Testis (tissue), 3 donors: ENCODE measurements around the gene MARS1. TPM values are rescaled to one million over a fixed set of nuclear protein-coding genes. Genes with fewer than 3 reads are reported as not detected.
"Not testable (repeated sequence)": the region's sequence is repeated elsewhere in the genome, so short reads cannot be mapped to it uniquely, and the experiment has no call there.

ENCODE experiments used
- DNase-seq: peaks from one replicate; pipeline ENCODE4 v3.0.0-alpha.2; 2019
- H3K27ac ChIP-seq, 2 donors: fragments of 200-600 bp; sonication (generic); one replicate each; pipeline ENCODE4 v1.5.1; 2019
- H3K27me3 ChIP-seq: fragments of 200-600 bp; sonication (generic); one replicate; pipeline ENCODE4 v1.5.1; 2019
- H3K36me3 ChIP-seq: fragments of 200-600 bp; sonication (generic); one replicate; pipeline ENCODE4 v1.5.1; 2017; ENCODE audit warnings: low read depth; ENCODE audit errors: missing control alignments
- H3K4me1 ChIP-seq: fragments of 200-600 bp; sonication (generic); one replicate; pipeline ENCODE4 v1.5.1; 2019
- H3K4me3 ChIP-seq, 2 donors: fragments of 200-600 bp; sonication (generic); one replicate each; pipeline ENCODE4 v1.5.1; 2017 to 2019
- H3K9me3 ChIP-seq: fragments of 200-600 bp; sonication (generic); one replicate; pipeline ENCODE4 v1.5.1; 2017
- POLR2A ChIP-seq: fragments of 450-650 bp; IDR thresholded peaks from one replicate; pipeline ENCODE4 v1.6.1; 2017; ENCODE audit warnings: antibody characterized with exemption, mild to moderate bottlenecking, moderate library complexity
- WGBS, 2 donors: methylation state at CpG; one replicate each; pipeline ENCODE4 v1.1.5; 2018; 5-methylcytosine and 5-hydroxymethylcytosine counted together
- intact Hi-C: fragments of 100-400 bp; cut with DNase I; formaldehyde crosslinking; loops from one replicate; pipeline ENCODE4 v1.15.1; 2023; ENCODE audit warnings: low total_unique reads
- polyA plus RNA-seq: library from polyadenylated mRNA; stranded (reverse); fragments of 350-450 nt; fragmentation: Illumina TruSeq; extraction: RNeasy Lipid Tissue Mini Kit (QIAGEN cat#74804); gene quantifications from one replicate; pipeline ENCODE4 v1.2.3, GENCODE V29; 2014; ENCODE audit warnings: low read depth, low replicate concordance; ENCODE audit not compliant: insufficient read depth
- total RNA-seq, 2 donors: library from RNA; depleted of rRNA; stranded (reverse); fragments of >200 nt; gene quantifications; one replicate each; pipeline ENCODE4 v1.2.3, GENCODE V29; 2016
- TF ChIP-seq, protein P1 (sequence below), 3 experiments: fragments of 450-650 bp in 2 of 3; fragments of 200-600 bp in 1 of 3; sonication (generic) in 1 of 3; IDR thresholded peaks; one replicate each; pipeline ENCODE4 v1.5.1; 2016 to 2019; ENCODE audit warnings: antibody characterized with exemption in 3 of 3, mild to moderate bottlenecking in 2 of 3, moderate library complexity in 1 of 3

MARS1 gene
- total and polyA plus RNA-seq, 3 donors from 2014 or later = 90.6 to 144 (median 105) TPM

GRCh38 chr12:57511161-57511560 is 23.3 kb downstream of the MARS1 start:
- WGBS, 2 donors = 94 to 95% methylated on average over 4 of the region's 4 CpGs
- Histone ChIP-seq H3K4me3 (no peak overlapping the region), H3K4me1 (no peaks in the 10 kb centered on the region), H3K27ac (no peak overlapping the region), H3K9me3 (no peaks in the 10 kb centered on the region), H3K36me3 (no peaks in the 10 kb centered on the region), H3K27me3 (no peaks in the 10 kb centered on the region)
- no peak for TF ChIP-seq POLR2A
- TF ChIP-seq, protein P1, sequence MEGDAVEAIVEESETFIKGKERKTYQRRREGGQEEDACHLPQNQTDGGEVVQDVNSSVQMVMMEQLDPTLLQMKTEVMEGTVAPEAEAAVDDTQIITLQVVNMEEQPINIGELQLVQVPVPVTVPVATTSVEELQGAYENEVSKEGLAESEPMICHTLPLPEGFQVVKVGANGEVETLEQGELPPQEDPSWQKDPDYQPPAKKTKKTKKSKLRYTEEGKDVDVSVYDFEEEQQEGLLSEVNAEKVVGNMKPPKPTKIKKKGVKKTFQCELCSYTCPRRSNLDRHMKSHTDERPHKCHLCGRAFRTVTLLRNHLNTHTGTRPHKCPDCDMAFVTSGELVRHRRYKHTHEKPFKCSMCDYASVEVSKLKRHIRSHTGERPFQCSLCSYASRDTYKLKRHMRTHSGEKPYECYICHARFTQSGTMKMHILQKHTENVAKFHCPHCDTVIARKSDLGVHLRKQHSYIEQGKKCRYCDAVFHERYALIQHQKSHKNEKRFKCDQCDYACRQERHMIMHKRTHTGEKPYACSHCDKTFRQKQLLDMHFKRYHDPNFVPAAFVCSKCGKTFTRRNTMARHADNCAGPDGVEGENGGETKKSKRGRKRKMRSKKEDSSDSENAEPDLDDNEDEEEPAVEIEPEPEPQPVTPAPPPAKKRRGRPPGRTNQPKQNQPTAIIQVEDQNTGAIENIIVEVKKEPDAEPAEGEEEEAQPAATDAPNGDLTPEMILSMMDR (IDR thresholded peaks at IDR 0.05) = no peak
- no peak for DNase-seq
- intact Hi-C loops = no loop called here

- 98 to 99% methylated on average over 7 of the region's 7 CpGs for WGBS, 2 donors
- intact Hi-C loops = no loop called here
- Histone ChIP-seq H3K4me3 (no peak overlapping the region), H3K27me3 (no peaks in the 10 kb centered on the region), H3K4me1 (no peaks in the 10 kb centered on the region), H3K27ac (no peak overlapping the region), H3K9me3 (no peaks in the 10 kb centered on the region), H3K36me3 (no peaks in the 10 kb centered on the region)
- DNase-seq = no peak
- TF ChIP-seq POLR2A = no peak
- TF ChIP-seq, protein P1 (IDR thresholded peaks at IDR 0.05) = no peak
Measured at GRCh38 chr12:57511588-57512325, 23.9 kb downstream of the MARS1 start.

- H3K36me3 ChIP-seq = no peaks in the 10 kb centered on the region
- H3K9me3 ChIP-seq = no peaks in the 10 kb centered on the region
- H3K27me3 ChIP-seq = no peaks in the 10 kb centered on the region
- intact Hi-C loops = no loop called here
- TF ChIP-seq, protein P1 (IDR thresholded peaks at IDR 0.05) = no peak
- TF ChIP-seq POLR2A = no peak
- WGBS, 2 donors = 89 to 94% methylated on average over 6 of the region's 6 CpGs
- peaks cover 5% of the 10 kb centered on the region for H3K4me1 ChIP-seq
- no peak overlapping the region for H3K4me3 ChIP-seq
- no peak for DNase-seq
- H3K27ac ChIP-seq = no peak overlapping the region
Measured at GRCh38 chr12:57512665-57513064, 24.8 kb downstream of the MARS1 start.

- H3K4me3 ChIP-seq = no peak overlapping the region
- H3K27ac ChIP-seq = no peak overlapping the region
- intact Hi-C loops = no loop called here
- WGBS, 2 donors = 96 to 97% methylated on average over 5 of the region's 5 CpGs
- H3K27me3 ChIP-seq = no peaks in the 10 kb centered on the region
- DNase-seq = no peak
- no peaks in the 10 kb centered on the region for H3K36me3 ChIP-seq
- TF ChIP-seq, protein P1 (IDR thresholded peaks at IDR 0.05) = no peak
- no peak for TF ChIP-seq POLR2A
- peaks cover 11% of the 10 kb centered on the region for H3K4me1 ChIP-seq
- H3K9me3 ChIP-seq = no peaks in the 10 kb centered on the region
Measured at GRCh38 chr12:57513266-57513665, 25.4 kb downstream of the MARS1 start.

- H3K27ac ChIP-seq, H3K27me3 ChIP-seq, H3K4me3 ChIP-seq, H3K9me3 ChIP-seq, intact Hi-C loops, DNase-seq, H3K36me3 ChIP-seq: not testable (repeated sequence)
- H3K4me1 ChIP-seq = peaks cover 15% of the 10 kb centered on the region
- 88 to 92% methylated on average over 6 of the region's 6 CpGs for WGBS, 2 donors
Measured at GRCh38 chr12:57513677-57514076, 25.8 kb downstream of the MARS1 start.

DNA sequence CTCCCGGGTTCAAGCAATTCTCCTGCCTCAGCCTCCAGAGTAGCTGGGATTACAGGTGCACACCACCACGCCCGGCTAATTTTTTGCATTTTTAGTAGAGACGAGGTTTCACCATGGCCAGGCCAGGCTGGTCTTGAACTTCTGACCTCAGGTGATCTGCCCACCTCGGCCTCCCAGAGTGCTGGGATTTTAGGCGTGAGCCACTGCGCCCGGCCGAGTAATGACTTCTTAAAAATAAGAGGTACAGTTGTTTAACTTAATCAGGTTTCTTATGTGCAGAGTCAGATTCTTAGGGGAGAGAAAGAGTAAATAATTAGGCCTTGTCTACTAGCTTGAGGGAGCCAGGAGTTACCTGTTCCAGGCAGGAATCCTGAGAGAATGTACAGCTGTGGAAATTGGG is 26.4 kb downstream of the MARS1 start:
- H3K9me3 ChIP-seq, H3K27me3 ChIP-seq, H3K36me3 ChIP-seq, H3K27ac ChIP-seq, intact Hi-C loops, DNase-seq, H3K4me3 ChIP-seq: not testable (repeated sequence)
- 94% methylated on average over 9 of the region's 9 CpGs for WGBS, 2 donors
- peaks cover 17% of the 10 kb centered on the region for H3K4me1 ChIP-seq
